ENCODE data around the gene CROCC. TPM values are rescaled to one million over a fixed set of nuclear protein-coding genes. Genes with fewer than 3 reads are reported as not detected.
"Not testable (repeated sequence)": the region's sequence is repeated elsewhere in the genome, so short reads cannot be mapped to it uniquely, and the experiment has no call there.

CROCC gene
- total RNA-seq, 1 donor from 2014 or later, result 26.2 TPM

GRCh38 chr1:16961297-16962133 is 39.8 kb downstream of the CROCC start:
- Histone ChIP-seq H3K36me3 (ENCODE audit: control insufficient read depth, insufficient read depth, low read length) (no peaks in the 10 kb centered on the region), H3K27me3 (ENCODE audit: control insufficient read depth, insufficient read depth, low read length) (no peaks in the 10 kb centered on the region), H3K4me3 (ENCODE audit: low read depth, low read length) (peak overlapping the region; percentile 26)
- DNase-seq (ENCODE audit: low read depth), result no peak
- TF ChIP-seq CTCF (IDR thresholded peaks at IDR 0.05; ENCODE audit: insufficient read depth, low read length, poor library complexity, severe bottlenecking), result no peak

GRCh38 chr1:16964169-16964568 is 42.4 kb downstream of the CROCC start:
- H3K27me3 ChIP-seq (ENCODE audit: control insufficient read depth, insufficient read depth, low read length); DNase-seq (ENCODE audit: low read depth); H3K4me3 ChIP-seq (ENCODE audit: low read depth, low read length); H3K36me3 ChIP-seq (ENCODE audit: control insufficient read depth, insufficient read depth, low read length): not testable (repeated sequence)

GRCh38 chr1:16965486-16966067 is 43.8 kb downstream of the CROCC start:
- TF ChIP-seq CTCF (IDR thresholded peaks at IDR 0.05; ENCODE audit: insufficient read depth, low read length, poor library complexity, severe bottlenecking), result no peak
- Histone ChIP-seq H3K27me3 (ENCODE audit: control insufficient read depth, insufficient read depth, low read length) (no peaks in the 10 kb centered on the region), H3K36me3 (ENCODE audit: control insufficient read depth, insufficient read depth, low read length) (no peaks in the 10 kb centered on the region), H3K4me3 (ENCODE audit: low read depth, low read length) (no peak overlapping the region)
- DNase-seq (ENCODE audit: low read depth), result no peak

GRCh38 chr1:16966282-16966681 is 44.6 kb downstream of the CROCC start:
- H3K27me3 ChIP-seq (ENCODE audit: control insufficient read depth, insufficient read depth, low read length), result no peaks in the 10 kb centered on the region
- no peak for TF ChIP-seq CTCF (IDR thresholded peaks at IDR 0.05; ENCODE audit: insufficient read depth, low read length, poor library complexity, severe bottlenecking)
- no peak for DNase-seq (ENCODE audit: low read depth)
- no peak overlapping the region for H3K4me3 ChIP-seq (ENCODE audit: low read depth, low read length)
- no peaks in the 10 kb centered on the region for H3K36me3 ChIP-seq (ENCODE audit: control insufficient read depth, insufficient read depth, low read length)

- no peaks in the 10 kb centered on the region for H3K36me3 ChIP-seq (ENCODE audit: control insufficient read depth, insufficient read depth, low read length)
- no peak for TF ChIP-seq CTCF (IDR thresholded peaks at IDR 0.05; ENCODE audit: insufficient read depth, low read length, poor library complexity, severe bottlenecking)
- H3K4me3 ChIP-seq (ENCODE audit: low read depth, low read length), result no peak overlapping the region
- DNase-seq (ENCODE audit: low read depth), result no peak
- H3K27me3 ChIP-seq (ENCODE audit: control insufficient read depth, insufficient read depth, low read length), result no peaks in the 10 kb centered on the region
Observed at GRCh38 chr1:16967095-16967575, 45.4 kb downstream of the CROCC start.

GRCh38 chr1:16967962-16968361 is 46.2 kb downstream of the CROCC start:
- H3K4me3 ChIP-seq (ENCODE audit: low read depth, low read length), result no peak overlapping the region
- TF ChIP-seq CTCF (IDR thresholded peaks at IDR 0.05; ENCODE audit: insufficient read depth, low read length, poor library complexity, severe bottlenecking), result no peak
- no peak for DNase-seq (ENCODE audit: low read depth)
- H3K36me3 ChIP-seq (ENCODE audit: control insufficient read depth, insufficient read depth, low read length), result no peaks in the 10 kb centered on the region
- H3K27me3 ChIP-seq (ENCODE audit: control insufficient read depth, insufficient read depth, low read length), result no peaks in the 10 kb centered on the region
